HepG2 (cell line): ENCODE results near the gene PRDX5. TPM values are rescaled to one million over a fixed set of nuclear protein-coding genes. Genes with fewer than 3 reads are reported as not detected.

Experiments
- HMG20B ChIP-seq: conservative IDR thresholded peaks from 2 replicates; pipeline ENCODE4 v1.6.1; 2016; ENCODE audit warnings: missing genetic modification reagents, missing compliant biosample characterization
- KAT2B ChIP-seq: fragments of 150-350 bp; IDR thresholded peaks from 2 replicates; pipeline ENCODE4 v1.6.1; 2014; ENCODE audit warnings: low read depth, low read length, borderline replicate concordance
- NFATC3 ChIP-seq: sonication (generic); formaldehyde crosslinking; IDR thresholded peaks from 2 replicates; pipeline ENCODE4 v1.5.1; 2020; ENCODE audit warnings: mild to moderate bottlenecking, missing genetic modification reagents
- NFE2L2 ChIP-seq: fragments of 150-350 bp; IDR thresholded peaks from 2 replicates; pipeline ENCODE4 v1.6.1; 2014; ENCODE audit warnings: low read length
- PLRG1 ChIP-seq: fragments of 450-650 bp; conservative IDR thresholded peaks from 2 replicates; pipeline ENCODE4 v1.6.1; 2016
- PTBP1 ChIP-seq: fragments of 200-400 bp; formaldehyde crosslinking; IDR thresholded peaks from 2 replicates; pipeline ENCODE4 v1.6.1; 2018; ENCODE audit warnings: low read length, low read depth; ENCODE audit not compliant: poor library complexity, severe bottlenecking
- RBM22 ChIP-seq: fragments of 200-400 bp; formaldehyde crosslinking; optimal IDR thresholded peaks from 2 replicates; pipeline ENCODE3; 2017; ENCODE audit warnings: mild to moderate bottlenecking, low read length, moderate library complexity
- SIN3B ChIP-seq: fragments of 150-350 bp; IDR thresholded peaks from 2 replicates; pipeline ENCODE4 v1.6.1; 2014; ENCODE audit warnings: low read length
- SOX6 ChIP-seq, 2 experiments: fragments of 450-650 bp in 1 of 2; sonication (generic) in 1 of 2; formaldehyde crosslinking in 1 of 2; IDR thresholded peaks; 2 replicates each; pipeline versions ENCODE4 v1.4.0 to v1.6.1; 2017 to 2020; ENCODE audit warnings: antibody characterized with exemption in 1 of 2, mild to moderate bottlenecking in 1 of 2, missing genetic modification reagents in 1 of 2
- STAT5B ChIP-seq: sonication (generic); formaldehyde crosslinking; IDR thresholded peaks from 2 replicates; pipeline ENCODE4 v1.4.0; 2020; ENCODE audit warnings: missing genetic modification reagents
- SYNCRIP ChIP-seq: fragments of 200-400 bp; formaldehyde crosslinking; IDR thresholded peaks from 2 replicates; pipeline ENCODE4 v1.6.1; 2018; ENCODE audit warnings: mild to moderate bottlenecking, low read depth, low read length; ENCODE audit not compliant: insufficient read depth
- TCF12 ChIP-seq, 2 experiments: fragments of 450-650 bp in 1 of 2; sonication (generic) in 1 of 2; formaldehyde crosslinking in 1 of 2; IDR thresholded peaks; 2 replicates each; pipeline versions ENCODE4 v1.6.1 to v1.8.0; 2017 to 2022; ENCODE audit warnings: antibody characterized with exemption in 1 of 2, mild to moderate bottlenecking in 1 of 2, missing genetic modification reagents in 1 of 2, moderate library complexity in 1 of 2
- ZNF121 ChIP-seq: sonication (generic); formaldehyde crosslinking; IDR thresholded peaks from 2 replicates; pipeline ENCODE4 v1.5.0; 2020; ENCODE audit warnings: mild to moderate bottlenecking, missing genetic modification reagents
- ZNF235 ChIP-seq: sonication (generic); formaldehyde crosslinking; IDR thresholded peaks from 2 replicates; pipeline ENCODE4 v1.8.1; 2023; ENCODE audit warnings: mild to moderate bottlenecking, missing genetic modification reagents, borderline replicate concordance
- ZNF263 ChIP-seq: sonication (generic); formaldehyde crosslinking; IDR thresholded peaks from 2 replicates; pipeline ENCODE4 v1.4.0; 2020; ENCODE audit warnings: missing genetic modification reagents
- ZNF558 ChIP-seq: sonication (generic); formaldehyde crosslinking; IDR thresholded peaks from 2 replicates; pipeline ENCODE4 v1.9.0; 2022; ENCODE audit warnings: mild to moderate bottlenecking, missing genetic modification reagents, borderline replicate concordance
- polyA plus RNA-seq, 8 experiments: library from polyadenylated mRNA; depleted of rRNA in 3 of 8; stranded (reverse) in 7 of 8; unstranded in 1 of 8; fragments of >200 nt; fragmentation: Illumina TruSeq in 4 of 8; extraction: Trizol in 4 of 8; gene quantifications; 2 replicates each; pipeline versions ENCODE4 v1.2.1 to v1.2.3, GENCODE V29; 2011 to 2016; ENCODE audit warnings: low read depth in 4 of 8, missing spikeins in 1 of 8, mixed read lengths in 1 of 8; ENCODE audit not compliant: insufficient read depth in 1 of 8
- total RNA-seq, 5 experiments: library from RNA; depleted of rRNA; stranded (reverse); fragments of >200 nt; fragmentation: Illumina TruSeq; extraction: Trizol; gene quantifications; 2 replicates each; pipeline ENCODE4 v1.2.3, GENCODE V29; 2016; ENCODE audit warnings: low read depth in 1 of 5
- TF ChIP-seq, protein P1 (sequence below): sonication (generic); formaldehyde crosslinking; IDR thresholded peaks from 2 replicates; pipeline ENCODE4 v1.4.0; 2020; ENCODE audit warnings: mild to moderate bottlenecking, missing genetic modification reagents
- TF ChIP-seq, protein P2 (sequence below): sonication (generic); formaldehyde crosslinking; conservative IDR thresholded peaks from 2 replicates; pipeline ENCODE4 v1.4.0; 2020; ENCODE audit warnings: missing genetic modification reagents
- TF ChIP-seq, protein P3 (sequence below): sonication (generic); formaldehyde crosslinking; IDR thresholded peaks from 2 replicates; pipeline ENCODE4 v1.4.0; 2020; ENCODE audit warnings: mild to moderate bottlenecking, missing genetic modification reagents

The PRDX5 gene
- total and polyA plus RNA-seq, 2 of the 13 experiments (the other 11 are each of a cell fraction or from before 2014, with no cell fraction given) = 215 to 311 TPM

- TF ChIP-seq, protein P1, sequence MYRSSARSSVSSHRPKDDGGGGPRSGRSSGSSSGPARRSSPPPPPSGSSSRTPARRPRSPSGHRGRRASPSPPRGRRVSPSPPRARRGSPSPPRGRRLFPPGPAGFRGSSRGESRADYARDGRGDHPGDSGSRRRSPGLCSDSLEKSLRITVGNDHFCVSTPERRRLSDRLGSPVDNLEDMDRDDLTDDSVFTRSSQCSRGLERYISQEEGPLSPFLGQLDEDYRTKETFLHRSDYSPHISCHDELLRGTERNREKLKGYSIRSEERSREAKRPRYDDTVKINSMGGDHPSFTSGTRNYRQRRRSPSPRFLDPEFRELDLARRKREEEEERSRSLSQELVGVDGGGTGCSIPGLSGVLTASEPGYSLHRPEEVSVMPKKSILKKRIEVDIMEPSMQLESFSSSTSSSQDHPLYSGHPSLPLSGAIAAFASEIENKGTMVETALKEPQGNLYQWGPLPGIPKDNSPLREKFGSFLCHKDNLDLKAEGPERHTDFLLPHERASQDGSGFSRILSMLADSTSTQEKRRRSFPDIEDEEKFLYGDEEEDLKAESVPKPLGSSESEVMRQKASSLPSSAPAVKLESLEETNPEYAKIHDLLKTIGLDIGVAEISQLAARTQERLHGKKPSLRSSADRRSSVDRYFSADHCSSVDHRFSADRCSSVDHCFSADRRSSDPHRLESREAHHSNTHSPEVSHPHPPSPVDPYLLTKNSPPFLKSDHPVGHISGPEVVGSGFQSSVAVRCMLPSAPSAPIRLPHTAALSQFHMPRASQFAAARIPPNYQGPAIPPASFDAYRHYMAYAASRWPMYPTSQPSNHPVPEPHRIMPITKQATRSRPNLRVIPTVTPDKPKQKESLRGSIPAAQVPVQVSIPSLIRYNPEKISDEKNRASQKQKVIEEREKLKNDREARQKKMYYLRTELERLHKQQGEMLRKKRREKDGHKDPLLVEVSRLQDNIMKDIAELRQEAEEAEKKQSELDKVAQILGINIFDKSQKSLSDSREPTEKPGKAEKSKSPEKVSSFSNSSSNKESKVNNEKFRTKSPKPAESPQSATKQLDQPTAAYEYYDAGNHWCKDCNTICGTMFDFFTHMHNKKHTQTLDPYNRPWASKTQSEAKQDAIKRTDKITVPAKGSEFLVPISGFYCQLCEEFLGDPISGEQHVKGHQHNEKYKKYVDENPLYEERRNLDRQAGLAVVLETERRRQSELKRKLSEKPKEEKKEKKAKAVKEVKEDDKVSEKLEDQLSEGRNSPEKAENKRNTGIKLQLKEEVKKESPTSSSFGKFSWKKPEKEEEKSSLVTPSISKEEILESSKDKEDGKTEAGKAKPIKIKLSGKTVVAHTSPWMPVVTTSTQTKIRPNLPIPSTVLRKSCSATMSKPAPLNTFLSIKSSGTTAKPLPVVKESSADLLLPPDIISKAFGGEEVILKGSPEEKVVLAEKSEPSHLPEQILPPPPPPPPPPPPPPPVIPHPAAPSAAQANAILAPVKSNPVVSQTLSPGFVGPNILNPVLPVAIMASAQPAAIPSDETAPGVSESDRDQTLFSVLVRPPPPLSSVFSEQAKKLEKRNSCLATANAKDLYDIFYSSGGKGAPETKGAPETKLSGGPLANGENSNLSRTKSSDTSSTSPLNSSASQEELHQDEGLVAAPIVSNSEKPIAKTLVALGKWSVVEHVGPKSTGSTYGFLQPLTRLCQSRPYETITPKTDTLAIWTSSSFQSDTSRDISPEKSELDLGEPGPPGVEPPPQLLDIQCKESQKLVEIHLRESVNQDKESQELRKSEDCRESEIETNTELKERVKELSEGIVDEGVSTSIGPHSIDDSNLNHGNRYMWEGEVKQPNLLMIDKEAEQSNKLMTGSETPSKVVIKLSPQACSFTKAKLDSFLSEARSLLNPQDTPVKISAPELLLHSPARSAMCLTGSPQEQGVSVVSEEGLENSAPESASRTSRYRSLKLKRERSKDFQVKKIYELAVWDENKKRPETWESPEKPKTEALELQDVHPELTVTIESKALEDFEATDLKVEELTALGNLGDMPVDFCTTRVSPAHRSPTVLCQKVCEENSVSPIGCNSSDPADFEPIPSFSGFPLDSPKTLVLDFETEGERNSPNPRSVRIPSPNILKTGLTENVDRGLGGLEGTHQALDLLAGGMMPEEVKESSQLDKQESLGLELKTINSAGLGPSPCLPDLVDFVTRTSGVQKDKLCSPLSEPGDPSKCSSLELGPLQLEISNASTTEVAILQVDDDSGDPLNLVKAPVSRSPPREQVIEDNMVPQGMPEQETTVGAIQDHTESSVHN (CRISPR knock-in tag) = no peak
- TF ChIP-seq PLRG1 (no peak), HMG20B (CRISPR knock-in tag) (no peak), TCF12 (IDR thresholded peaks at IDR 0.05) (no peak), TCF12 (CRISPR knock-in tag; IDR thresholded peaks at IDR 0.05) (peak; percentile 64; the same call in 1 of the 2 replicates), PTBP1 (no peak), STAT5B (no peak), RBM22 (no peak), SOX6 (IDR thresholded peaks at IDR 0.05) (no peak), SOX6 (CRISPR knock-in tag; IDR thresholded peaks at IDR 0.05) (peak; percentile 49), KAT2B (no peak), SYNCRIP (no peak), ZNF121 (CRISPR knock-in tag) (peak; percentile 44; the same call in 1 of the 2 replicates), ZNF263 (CRISPR knock-in tag) (0 out of 2 replicates have a peak, but pooled peaks have one; percentile 28), SIN3B (no peak), NFE2L2 (no peak), NFATC3 (CRISPR knock-in tag) (no peak), ZNF558 (CRISPR knock-in tag) (no peak), ZNF235 (CRISPR knock-in tag) (no peak)
- TF ChIP-seq, protein P2, sequence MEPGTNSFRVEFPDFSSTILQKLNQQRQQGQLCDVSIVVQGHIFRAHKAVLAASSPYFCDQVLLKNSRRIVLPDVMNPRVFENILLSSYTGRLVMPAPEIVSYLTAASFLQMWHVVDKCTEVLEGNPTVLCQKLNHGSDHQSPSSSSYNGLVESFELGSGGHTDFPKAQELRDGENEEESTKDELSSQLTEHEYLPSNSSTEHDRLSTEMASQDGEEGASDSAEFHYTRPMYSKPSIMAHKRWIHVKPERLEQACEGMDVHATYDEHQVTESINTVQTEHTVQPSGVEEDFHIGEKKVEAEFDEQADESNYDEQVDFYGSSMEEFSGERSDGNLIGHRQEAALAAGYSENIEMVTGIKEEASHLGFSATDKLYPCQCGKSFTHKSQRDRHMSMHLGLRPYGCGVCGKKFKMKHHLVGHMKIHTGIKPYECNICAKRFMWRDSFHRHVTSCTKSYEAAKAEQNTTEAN (CRISPR knock-in tag) = peak; percentile 71; the same call in 1 of the 2 replicates
- TF ChIP-seq, protein P3, sequence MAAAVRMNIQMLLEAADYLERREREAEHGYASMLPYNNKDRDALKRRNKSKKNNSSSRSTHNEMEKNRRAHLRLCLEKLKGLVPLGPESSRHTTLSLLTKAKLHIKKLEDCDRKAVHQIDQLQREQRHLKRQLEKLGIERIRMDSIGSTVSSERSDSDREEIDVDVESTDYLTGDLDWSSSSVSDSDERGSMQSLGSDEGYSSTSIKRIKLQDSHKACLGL (CRISPR knock-in tag) = 0 out of 2 replicates have a peak, but pooled peaks have one; percentile 49
Measured at GRCh38 chr11:64305691-64306562, 12.0 kb upstream of the PRDX5 start (continued).
